SK-N-MC (cell line): ENCODE measurements around the gene AXIN1.
"Not testable (repeated sequence)": the region's sequence is repeated elsewhere in the genome, so short reads cannot be mapped to it uniquely, and the experiment has no call there.

Source experiments
- DNase-seq: peaks from one replicate; pipeline ENCODE4 v3.0.0-alpha.2; 2011; ENCODE audit warnings: low read depth, low spot score
- H3K27ac ChIP-seq: fragments of 200-600 bp; sonication (generic); 2 replicates; pipeline ENCODE4 v1.5.1; 2016; ENCODE audit warnings: mixed run types
- H3K36me3 ChIP-seq: fragments of 200-600 bp; sonication (generic); 2 replicates; pipeline ENCODE4 v1.6.1; 2017; ENCODE audit warnings: antibody characterized with exemption, low read length, mixed read lengths; ENCODE audit not compliant: insufficient read depth
- H3K4me3 ChIP-seq: fragments of 200-600 bp; sonication (generic); 2 replicates; pipeline ENCODE4 v1.5.1; 2016
- H3K9ac ChIP-seq: fragments of 200-600 bp; sonication (generic); 2 replicates; pipeline ENCODE4 v1.8.0; 2017; ENCODE audit warnings: mixed run types, mixed read lengths; ENCODE audit not compliant: insufficient read length
- H3K9me3 ChIP-seq: fragments of 200-600 bp; sonication (generic); 2 replicates; pipeline ENCODE4 v1.6.1; 2017; ENCODE audit warnings: low read depth, mild to moderate bottlenecking, antibody characterized with exemption, low read length, moderate library complexity, mixed read lengths
- EZH2 ChIP-seq: fragments of 200-600 bp; sonication (generic); IDR thresholded peaks from one replicate; pipeline ENCODE4 v1.6.1; 2017; ENCODE audit warnings: antibody characterized with exemption
- FOXP2 ChIP-seq: optimal IDR thresholded peaks from 2 replicates; pipeline ENCODE3; 2011; ENCODE audit warnings: mild to moderate bottlenecking, moderate library complexity; ENCODE audit not compliant: insufficient read depth; ENCODE audit errors: extremely low read length, control extremely low read depth
- POLR2AphosphoS5 ChIP-seq: IDR thresholded peaks from 2 replicates; pipeline ENCODE4 v1.6.1; 2012; ENCODE audit warnings: mild to moderate bottlenecking, low read depth, low read length, borderline replicate concordance

AXIN1 gene

DNA sequence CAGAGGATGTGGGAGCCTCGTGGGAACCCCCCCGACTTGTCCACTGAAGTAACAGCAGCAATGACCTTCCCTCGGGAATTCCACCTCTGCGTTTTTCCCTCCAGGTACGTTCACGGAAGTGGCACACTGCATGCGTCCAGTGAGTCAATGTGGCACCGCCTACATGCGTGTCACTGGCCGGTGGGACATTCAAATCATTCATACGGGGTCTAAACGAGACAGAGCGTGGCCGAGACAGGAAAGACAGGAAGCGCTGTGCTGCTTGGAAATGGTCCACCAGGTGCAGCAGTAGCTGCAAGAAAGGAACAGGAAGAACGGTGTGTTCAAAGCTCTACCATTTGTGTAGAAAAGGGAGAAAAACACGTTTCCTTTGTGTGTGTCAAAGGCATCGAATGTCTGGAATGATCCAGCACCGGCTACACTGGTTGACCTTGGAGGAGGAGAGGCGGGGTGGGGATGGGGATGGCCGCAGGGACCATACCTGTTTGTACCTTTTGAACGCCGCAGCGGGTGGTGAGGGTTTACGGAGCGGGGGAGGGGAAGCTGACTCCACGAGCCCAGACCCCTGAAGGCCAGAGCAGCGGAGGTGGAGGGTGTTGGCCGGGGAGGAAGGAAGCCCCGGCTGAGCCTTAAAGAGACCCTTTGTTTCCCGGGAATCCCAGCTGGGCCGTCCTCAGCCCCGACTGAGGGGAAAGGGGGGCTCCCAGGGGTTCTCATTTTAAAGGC lies 31.0 kb upstream of the AXIN1 start:
- Histone ChIP-seq H3K36me3 (no peaks in the 10 kb centered on the region), H3K27ac (0 out of 2 replicates have a peak overlapping the region, but pooled peaks have one; percentile 25), H3K9ac (no peak overlapping the region), H3K4me3 (no peak overlapping the region), H3K9me3 (no peaks in the 10 kb centered on the region)
- no peak for DNase-seq
- TF ChIP-seq FOXP2 (no peak), EZH2 (no peak), POLR2AphosphoS5 (no peak)

DNA sequence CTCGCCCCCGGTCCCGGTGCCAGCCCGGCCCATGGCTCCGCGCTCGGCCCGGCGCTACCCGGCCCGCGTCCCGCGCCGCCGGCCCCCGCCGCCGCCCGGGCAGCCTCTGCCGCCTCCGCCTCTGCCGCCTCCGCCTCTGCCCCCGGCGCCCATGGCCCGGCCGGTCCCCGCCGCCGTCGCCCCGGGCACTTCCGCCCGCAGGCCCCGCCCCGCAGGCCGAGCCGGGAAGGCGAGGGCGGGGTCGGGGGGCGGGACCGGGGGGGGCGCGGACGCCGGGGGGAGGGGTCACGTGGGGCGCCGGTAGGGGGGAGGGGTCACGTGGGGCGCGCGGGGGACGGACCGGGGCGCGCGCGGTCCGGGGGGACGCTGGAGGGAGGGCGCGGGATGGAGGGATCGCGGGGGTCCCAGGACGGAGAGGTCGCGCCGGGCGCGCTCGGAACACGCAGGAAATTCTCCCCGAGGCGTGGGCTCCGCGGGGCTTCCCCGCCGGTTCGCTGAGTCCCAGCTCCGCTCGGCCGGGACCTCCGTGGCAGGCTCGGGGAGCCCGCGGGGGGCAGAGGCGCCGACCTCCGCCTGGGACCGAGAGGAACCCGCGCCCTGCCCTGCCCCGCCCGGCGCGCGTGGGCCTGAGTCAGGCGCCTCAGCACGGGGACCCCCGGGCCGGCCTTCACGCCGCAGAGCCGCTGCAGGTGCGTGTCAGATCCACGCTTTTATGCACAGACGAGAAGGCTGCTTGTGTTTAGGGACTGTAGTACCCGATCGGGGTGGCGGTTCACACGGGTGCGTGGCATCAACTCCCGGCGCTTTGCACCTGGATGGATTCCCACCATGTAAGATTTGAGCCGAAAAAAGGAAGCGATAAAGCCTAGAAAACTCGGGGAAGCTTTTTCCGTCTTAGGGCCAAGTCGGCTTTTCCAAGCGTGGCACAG lies 29.5 kb upstream of the AXIN1 start, which contains the start of gene PGAP6:
TSS of gene PGAP6 (minus strand) at position 190 of the 929 bp plus-strand sequence. CDS start at position 33, 157 bp downstream.
- DNase-seq: no peak
- TF ChIP-seq FOXP2 (no peak), EZH2 (no peak), POLR2AphosphoS5 (peak; percentile 65; the same call in 1 of the 2 replicates)
- Histone ChIP-seq H3K9ac (peak within 1 kb of the TSS; percentile 85), H3K4me3 (peak within 1 kb of the TSS; percentile 91), H3K27ac (no peak within 1 kb of the TSS), H3K36me3 (no peaks in the 10 kb centered on the region), H3K9me3 (no peaks in the 10 kb centered on the region)

DNA sequence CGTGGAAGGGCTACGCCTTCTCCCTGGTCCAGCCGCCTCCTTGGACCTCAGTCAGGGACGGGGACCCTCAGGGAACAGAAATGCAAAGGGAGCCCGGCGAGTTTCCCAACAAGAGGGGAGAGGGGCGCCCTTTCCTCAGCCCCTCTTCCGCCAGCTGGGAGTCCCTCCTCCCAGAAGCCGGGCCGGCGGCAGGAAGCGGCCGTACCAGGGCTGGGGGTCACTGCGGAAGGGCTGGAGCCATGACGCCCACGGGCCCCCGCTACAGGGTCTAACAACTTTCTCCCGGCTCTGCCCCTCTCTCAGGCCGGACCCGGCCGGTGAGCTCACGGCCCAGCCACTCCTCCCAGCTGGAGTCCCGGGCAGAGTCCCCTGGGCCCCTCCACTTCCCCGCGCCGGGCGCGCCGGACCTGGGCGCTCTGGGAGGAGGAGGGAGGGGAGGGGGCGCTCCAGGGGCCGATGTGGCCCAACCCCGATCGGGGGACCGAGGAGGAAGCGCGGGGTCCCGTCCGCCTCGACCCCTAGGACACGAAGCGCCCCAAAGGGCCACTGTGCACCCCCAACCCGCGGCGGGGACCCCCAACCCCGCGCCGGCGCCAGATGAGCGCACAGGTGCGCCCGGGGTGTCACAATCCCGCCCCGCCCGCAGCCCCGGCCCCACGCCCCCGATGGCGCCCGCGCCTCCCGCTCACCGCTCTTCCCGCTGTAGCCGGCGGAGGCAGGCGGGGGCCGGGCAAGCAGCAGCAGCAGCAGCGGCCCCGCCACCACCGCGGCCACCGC lies 28.7 kb upstream of the AXIN1 start:
- H3K9ac ChIP-seq: peak overlapping the region; percentile 46
- no peaks in the 10 kb centered on the region for H3K9me3 ChIP-seq
- no peak for DNase-seq
- no peak overlapping the region for H3K27ac ChIP-seq
- no peaks in the 10 kb centered on the region for H3K36me3 ChIP-seq
- TF ChIP-seq FOXP2 (no peak), EZH2 (no peak), POLR2AphosphoS5 (no peak)
- H3K4me3 ChIP-seq: peak overlapping the region; percentile 71

DNA sequence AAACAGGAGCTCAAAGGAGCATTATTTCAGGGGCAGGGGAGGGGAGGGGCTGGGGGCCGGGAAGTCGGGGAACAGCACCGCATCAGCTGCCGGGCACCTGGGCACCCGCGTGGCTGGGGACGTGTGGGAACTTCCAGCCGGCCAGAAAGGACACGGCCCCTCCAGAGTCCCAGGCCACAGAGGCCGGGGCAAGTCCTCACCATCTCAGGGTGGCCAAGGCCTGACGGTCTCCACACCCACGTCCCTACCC lies 28.2 kb upstream of the AXIN1 start:
- DNase-seq: no peak
- no peaks in the 10 kb centered on the region for H3K36me3 ChIP-seq
- no peak for TF ChIP-seq EZH2
- TF ChIP-seq POLR2AphosphoS5: no peak
- no peak for TF ChIP-seq FOXP2
- peak overlapping the region; percentile 71 for H3K4me3 ChIP-seq
- H3K9ac ChIP-seq: peak overlapping the region; percentile 3
- no peaks in the 10 kb centered on the region for H3K9me3 ChIP-seq
- no peak overlapping the region for H3K27ac ChIP-seq

DNA sequence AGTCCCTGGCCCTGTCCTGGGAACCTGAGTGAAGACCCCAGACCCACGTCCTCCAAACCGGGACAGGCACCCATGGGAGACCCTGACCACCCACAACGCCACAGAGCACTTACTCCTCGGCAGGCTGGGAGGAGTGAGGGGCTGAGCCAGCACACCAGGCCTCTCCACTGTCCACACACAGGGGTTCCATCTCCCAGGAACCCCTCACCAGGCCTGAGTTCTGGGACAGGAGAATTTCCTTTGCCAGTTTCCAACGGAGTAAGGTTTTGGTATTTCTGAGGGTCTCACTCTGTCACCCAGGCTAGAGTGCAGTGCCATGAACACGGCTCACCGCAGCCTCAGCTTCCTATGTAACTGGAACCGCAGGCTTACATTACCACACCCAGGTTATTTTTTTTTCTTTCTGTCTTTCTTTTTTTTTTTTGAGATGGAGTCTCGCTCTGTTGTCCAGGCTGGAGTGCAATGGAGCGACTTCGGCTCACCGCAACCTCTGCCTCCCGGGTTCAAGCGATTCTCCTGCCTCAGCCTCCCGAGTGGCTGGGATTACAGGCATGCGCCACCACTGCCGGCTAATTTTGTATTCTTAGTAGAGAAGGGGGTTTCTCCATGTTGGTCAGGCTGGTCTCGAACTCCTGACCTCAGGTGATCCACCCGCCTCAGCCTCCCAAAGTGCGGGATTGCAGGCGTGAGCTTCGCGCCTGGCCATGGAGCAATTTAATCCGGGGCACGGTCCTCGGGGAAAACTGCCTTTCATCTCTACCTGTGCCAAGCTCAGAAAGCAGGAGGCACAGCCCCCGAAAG lies 27.6 kb upstream of the AXIN1 start:
- no peak for DNase-seq
- Histone ChIP-seq H3K9ac (no peak overlapping the region), H3K36me3 (no peaks in the 10 kb centered on the region), H3K27ac (no peak overlapping the region), H3K4me3 (no peak overlapping the region), H3K9me3 (no peaks in the 10 kb centered on the region)
- TF ChIP-seq POLR2AphosphoS5 (no peak), FOXP2 (no peak), EZH2 (no peak)

DNA sequence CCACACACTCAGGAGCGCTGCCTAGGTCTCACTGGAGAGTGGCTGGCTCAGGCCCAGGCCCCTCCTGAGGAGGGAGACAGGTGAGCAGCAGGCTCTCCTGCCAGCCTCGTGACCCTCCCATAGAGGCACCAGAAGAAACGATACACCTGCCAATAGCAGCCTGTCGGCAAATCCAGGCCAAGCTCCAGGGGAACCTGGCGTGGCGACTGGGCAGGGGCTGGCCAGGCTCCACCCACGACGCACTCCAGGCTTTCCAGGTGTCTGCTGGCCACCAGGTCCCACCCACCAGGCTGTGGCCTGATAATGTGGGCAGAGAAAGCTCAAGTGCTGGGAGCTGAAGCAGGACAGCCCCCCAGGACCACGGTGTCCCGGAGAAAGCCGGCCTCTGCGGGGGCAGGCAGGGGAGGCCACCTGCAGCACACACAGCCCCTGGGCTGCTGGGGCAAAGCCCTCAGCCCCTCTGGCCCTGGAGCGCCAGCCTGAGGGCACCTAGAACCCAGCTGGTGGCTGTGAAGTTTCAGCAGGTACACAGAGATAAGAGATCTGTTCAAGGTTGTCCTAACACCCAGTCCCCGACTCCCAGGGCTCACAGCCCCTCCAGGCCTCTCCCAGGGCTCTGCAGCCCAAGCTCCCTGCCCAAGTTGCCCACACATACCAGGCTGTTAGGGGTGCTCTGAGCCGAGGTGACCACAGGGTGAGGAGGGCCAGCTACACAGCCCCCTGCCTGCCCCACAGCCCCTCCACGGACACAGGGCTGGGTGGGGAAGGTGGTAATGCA lies 26.8 kb upstream of the AXIN1 start:
- no peak overlapping the region for H3K4me3 ChIP-seq
- TF ChIP-seq POLR2AphosphoS5: no peak
- no peak for TF ChIP-seq EZH2
- no peak for TF ChIP-seq FOXP2
- H3K9ac ChIP-seq: no peak overlapping the region
- no peak for DNase-seq
- no peaks in the 10 kb centered on the region for H3K36me3 ChIP-seq
- H3K27ac ChIP-seq: no peak overlapping the region
- H3K9me3 ChIP-seq: no peaks in the 10 kb centered on the region

DNA sequence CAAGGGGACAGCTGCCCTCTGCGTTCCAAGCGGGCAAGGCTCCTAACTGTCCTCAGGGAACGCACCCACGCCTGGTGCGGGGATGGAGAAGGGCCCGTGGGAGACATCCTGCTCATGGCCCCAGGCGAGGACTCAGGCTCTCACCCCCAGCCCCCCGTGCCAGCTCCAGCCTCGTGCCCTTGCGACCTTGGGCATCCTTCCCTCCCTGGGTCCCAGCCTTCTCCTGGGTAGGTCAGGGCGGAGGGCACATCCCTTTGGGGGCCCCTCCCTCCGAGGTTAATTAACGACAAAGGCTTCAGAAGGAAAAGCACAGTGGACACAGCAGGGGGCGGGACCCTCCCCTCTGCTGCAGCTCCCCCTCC lies 26.3 kb upstream of the AXIN1 start:
- TF ChIP-seq FOXP2 (no peak), EZH2 (no peak), POLR2AphosphoS5 (no peak)
- Histone ChIP-seq H3K27ac (no peak overlapping the region), H3K9ac (no peak overlapping the region), H3K4me3 (no peak overlapping the region), H3K9me3 (no peaks in the 10 kb centered on the region), H3K36me3 (no peaks in the 10 kb centered on the region)
- no peak for DNase-seq

DNA sequence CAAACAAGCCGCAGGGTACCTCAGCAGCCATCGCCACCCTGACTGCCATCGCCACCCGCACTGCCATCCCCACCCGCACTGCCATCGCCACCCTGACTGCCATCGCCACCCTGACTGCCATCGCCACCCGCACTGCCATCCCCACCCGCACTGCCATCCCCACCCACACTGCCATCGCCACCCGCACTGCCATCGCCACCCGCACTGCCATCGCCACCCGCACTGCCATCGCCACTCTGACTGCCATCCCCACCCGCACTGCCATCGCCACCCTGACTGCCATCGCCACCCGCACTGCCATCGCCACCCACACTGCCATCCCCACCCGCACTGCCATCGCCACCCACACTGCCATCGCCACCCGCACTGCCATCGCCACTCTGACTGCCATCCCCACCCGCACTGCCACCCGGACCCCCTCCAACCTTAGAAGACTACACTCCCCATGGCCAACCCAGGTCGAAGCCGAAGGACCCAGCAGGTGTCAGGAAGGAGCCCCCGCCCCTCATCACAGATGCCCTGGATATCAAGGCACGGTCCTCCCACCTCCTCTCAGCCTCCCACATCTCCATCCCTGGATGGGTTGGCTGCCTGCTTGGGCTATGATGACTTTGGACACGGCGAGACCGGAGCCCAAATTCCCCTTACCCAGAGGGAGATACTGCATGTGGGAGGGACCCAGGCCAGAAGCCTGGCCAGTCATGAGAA lies 25.7 kb upstream of the AXIN1 start:
- not testable (repeated sequence) for H3K27ac ChIP-seq, H3K9me3 ChIP-seq, DNase-seq, H3K9ac ChIP-seq, H3K4me3 ChIP-seq, H3K36me3 ChIP-seq
